VCaP (cell line): ENCODE data around the gene PSRC1.
"Not testable (repeated sequence)": the region's sequence is repeated elsewhere in the genome, so short reads cannot be mapped to it uniquely, and the experiment has no call there.

Experiments
- H3K27ac ChIP-seq: fragments of 450-650 bp; 2 replicates; pipeline ENCODE4 v1.5.1; 2017
- CTCF ChIP-seq: fragments of 450-650 bp; conservative IDR thresholded peaks from 2 replicates; pipeline ENCODE4 v1.5.1; 2017; ENCODE audit warnings: mild to moderate bottlenecking, moderate library complexity

Gene PSRC1

GRCh38 chr1:109314795-109315194, 31.9 kb upstream of the PSRC1 start:
- TF ChIP-seq CTCF = no peak
- peak overlapping the region; percentile 23; the same call in 1 of the 2 replicates for H3K27ac ChIP-seq

- TF ChIP-seq CTCF = no peak
These were observed 30.2 kb upstream of the PSRC1 start for GRCh38 chr1:109312978-109313775.

GRCh38 chr1:109312246-109312645, 29.3 kb upstream of the PSRC1 start:
- no peak overlapping the region for H3K27ac ChIP-seq

More at GRCh38 chr1:109312978-109313775, 30.2 kb upstream of the PSRC1 start:
- H3K27ac ChIP-seq = no peak overlapping the region

GRCh38 chr1:109309347-109309746, 26.4 kb upstream of the PSRC1 start:
- no peak overlapping the region for H3K27ac ChIP-seq
- TF ChIP-seq CTCF = no peak

More at GRCh38 chr1:109312246-109312645, 29.3 kb upstream of the PSRC1 start:
- no peak for TF ChIP-seq CTCF

- H3K27ac ChIP-seq = no peak overlapping the region
- no peak for TF ChIP-seq CTCF
These were observed 24.5 kb upstream of the PSRC1 start for GRCh38 chr1:109307274-109308021.

GRCh38 chr1:109306832-109307273, 23.9 kb upstream of the PSRC1 start, which contains the start of gene MYBPHL:
MYBPHL (minus strand) TSS chr1:109307011; CDS start chr1:109306991, 20 bp downstream.
- no peak within 1 kb of the TSS for H3K27ac ChIP-seq
- no peak for TF ChIP-seq CTCF

- not testable (repeated sequence) for H3K27ac ChIP-seq
These were observed 23.0 kb upstream of the PSRC1 start for GRCh38 chr1:109305991-109306390.
